ENCODE results near the gene MAP2K5. TPM values are rescaled to one million over a fixed set of nuclear protein-coding genes. Genes with fewer than 3 reads are reported as not detected.

MAP2K5 gene
- total RNA-seq, 6 experiments from 2014 or later = 5.0 to 11.6 (median 8.8) TPM

DNA sequence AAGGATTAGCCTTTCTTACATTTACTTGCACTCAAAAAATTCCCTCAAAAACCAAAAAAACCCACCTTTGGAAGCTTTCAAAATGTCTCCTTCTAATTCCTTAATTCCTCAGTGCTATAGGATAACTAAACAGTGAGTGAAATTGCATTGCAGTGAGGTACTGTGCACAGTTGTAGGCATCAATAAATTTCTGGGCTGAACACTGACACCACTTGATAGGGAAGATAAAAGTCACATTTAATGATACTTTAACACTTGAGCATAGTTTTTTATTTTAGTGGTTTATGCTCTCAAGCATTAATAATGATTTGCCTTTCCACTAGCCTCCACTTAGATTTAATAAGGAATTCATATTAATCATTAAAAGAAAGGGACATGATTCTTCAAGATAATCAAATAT is 52.3 kb downstream of the MAP2K5 start:
- ATAC-seq (no peak), DNase-seq (no peak)
- peaks cover 0 to 6% (median under 1%) of the 10 kb centered on the region in 4 donors for H3K36me3 ChIP-seq
- H3K27me3 ChIP-seq = no peaks in the 10 kb centered on the region
- H3K4me3 ChIP-seq = no peak overlapping the region
- intact Hi-C loops (cut with DNase I) = no loop called here
- TF ChIP-seq POLR2A (IDR thresholded peaks at IDR 0.05) (no peak), CTCF (IDR thresholded peaks at IDR 0.05) (no peak)
- H3K27ac ChIP-seq = no peak overlapping the region
- H3K9me3 ChIP-seq = no peaks in the 10 kb centered on the region
- no peaks in the 10 kb centered on the region for H3K4me1 ChIP-seq

- TF ChIP-seq POLR2A (IDR thresholded peaks at IDR 0.05) (no peak), CTCF (IDR thresholded peaks at IDR 0.05) (no peak)
- intact Hi-C loops (cut with DNase I) = no loop called here
- Histone ChIP-seq H3K9me3 (no peaks in the 10 kb centered on the region), H3K4me1 (no peaks in the 10 kb centered on the region), H3K27me3 (no peaks in the 10 kb centered on the region), H3K36me3 (peaks cover 0 to 6% (median under 1%) of the 10 kb centered on the region in 4 donors), H3K4me3 (no peak overlapping the region), H3K27ac (no peak overlapping the region)
- ATAC-seq (no peak), DNase-seq (no peak)
These were observed 53.1 kb downstream of the MAP2K5 start for GRCh38 chr15:67595572-67595971.

- DNase-seq (no peak), ATAC-seq (no peak)
- Histone ChIP-seq H3K27me3 (no peaks in the 10 kb centered on the region), H3K9me3 (no peaks in the 10 kb centered on the region), H3K4me3 (no peak overlapping the region), H3K4me1 (no peaks in the 10 kb centered on the region), H3K27ac (no peak overlapping the region), H3K36me3 (peaks cover 0 to 2% (median 0%) of the 10 kb centered on the region in 4 donors)
- TF ChIP-seq CTCF (IDR thresholded peaks at IDR 0.05) (no peak), POLR2A (IDR thresholded peaks at IDR 0.05) (no peak)
- WGBS (ENCODE audit: insufficient coverage, low coverage, low lambda C conversion rate, missing lambda C conversion rate) = 94% methylated on average over 2 of the region's 2 CpGs
- intact Hi-C loops (cut with DNase I) = no loop called here
These were observed 58.6 kb downstream of the MAP2K5 start for GRCh38 chr15:67601073-67601472.

DNA sequence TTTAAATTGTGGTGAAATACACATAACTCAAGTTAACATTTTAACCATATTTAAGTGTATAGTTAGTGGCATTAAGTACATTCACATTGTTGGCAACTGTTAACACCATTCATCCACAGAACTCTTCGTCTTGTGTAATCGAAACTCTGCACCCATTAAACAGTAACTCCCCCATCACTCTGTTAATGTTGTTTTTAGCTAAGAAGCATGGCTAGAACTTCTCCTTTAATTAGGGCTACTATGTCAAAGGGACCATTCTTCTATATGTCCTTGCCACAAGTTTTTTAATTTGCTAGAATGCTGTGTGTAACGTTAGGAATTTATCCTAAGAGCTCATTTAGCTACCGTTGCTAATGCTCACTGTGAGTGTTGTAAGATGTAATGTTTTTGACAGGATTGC is 60.6 kb downstream of the MAP2K5 start:
- no peaks in the 10 kb centered on the region for H3K27me3 ChIP-seq
- ATAC-seq (no peak), DNase-seq (no peak)
- 90% methylated on average over 4 of the region's 4 CpGs for WGBS (ENCODE audit: insufficient coverage, low coverage, low lambda C conversion rate, missing lambda C conversion rate)
- H3K9me3 ChIP-seq = no peaks in the 10 kb centered on the region
- no peak overlapping the region for H3K4me3 ChIP-seq
- intact Hi-C loops (cut with DNase I) = no loop called here
- no peak overlapping the region for H3K27ac ChIP-seq
- no peaks in the 10 kb centered on the region for H3K36me3 ChIP-seq
- no peaks in the 10 kb centered on the region for H3K4me1 ChIP-seq
- TF ChIP-seq CTCF (IDR thresholded peaks at IDR 0.05) (no peak), POLR2A (IDR thresholded peaks at IDR 0.05) (no peak)

GRCh38 chr15:67605871-67606270 is 63.4 kb downstream of the MAP2K5 start:
- intact Hi-C loops (cut with DNase I) = no loop called here
- ATAC-seq = peak in 1 of 4 donors; percentile 35
- Histone ChIP-seq H3K4me3 (no peak overlapping the region), H3K4me1 (peaks cover 0 to 5% (median 0%) of the 10 kb centered on the region in 4 donors), H3K27me3 (no peaks in the 10 kb centered on the region), H3K9me3 (no peaks in the 10 kb centered on the region), H3K27ac (no peak overlapping the region), H3K36me3 (no peaks in the 10 kb centered on the region)
- DNase-seq = no peak
- WGBS (ENCODE audit: insufficient coverage, low coverage, low lambda C conversion rate, missing lambda C conversion rate) = 100% methylated on average over 2 of the region's 2 CpGs
- no peak for TF ChIP-seq CTCF (IDR thresholded peaks at IDR 0.05)
- no peak for TF ChIP-seq POLR2A (IDR thresholded peaks at IDR 0.05)

Measured in right lobe of liver (tissue), 6 donors.